Breast epithelium (tissue), 4 donors: ENCODE data around the gene TYRP1. TPM values are rescaled to one million over a fixed set of nuclear protein-coding genes. Genes with fewer than 3 reads are reported as not detected.

ENCODE experiments used
- DNase-seq, 2 donors: peaks; one replicate each; pipeline ENCODE4 v3.0.0-alpha.2; 2019; ENCODE audit warnings: low spot score in 2 of 2
- H3K27ac ChIP-seq, 2 donors: fragments of 200-600 bp; sonication (generic) in 1 of 2; one replicate each; pipeline ENCODE4 v1.5.1; 2016 to 2019; ENCODE audit warnings: mild to moderate bottlenecking in 1 of 2
- H3K27me3 ChIP-seq, 2 donors: fragments of 200-600 bp; sonication (generic) in 1 of 2; one replicate each; pipeline versions ENCODE4 v1.5.1 to v1.6.0; 2017 to 2019; ENCODE audit warnings: control low read depth in 1 of 2, mild to moderate bottlenecking in 1 of 2
- H3K36me3 ChIP-seq: fragments of 200-600 bp; one replicate; pipeline ENCODE4 v1.5.1; 2019
- H3K4me1 ChIP-seq, 2 donors: fragments of 200-600 bp; sonication (generic); one replicate each; pipeline ENCODE4 v1.5.1; 2016 to 2019; ENCODE audit warnings: control low read depth in 1 of 2
- H3K4me3 ChIP-seq, 3 donors: fragments of 200-600 bp; sonication (generic); 1 replicate in 2 of 3; 2 replicates in 1 of 3; pipeline ENCODE4 v1.5.1; 2016 to 2019; ENCODE audit warnings: mild to moderate bottlenecking in 3 of 3, moderate library complexity in 2 of 3
- H3K9me3 ChIP-seq, 2 donors: fragments of 200-600 bp; sonication (generic) in 1 of 2; one replicate each; pipeline ENCODE4 v1.5.1; 2016 to 2019; ENCODE audit warnings: control low read depth in 1 of 2
- POLR2A ChIP-seq: fragments of 450-650 bp; IDR thresholded peaks from one replicate; pipeline ENCODE4 v1.6.1; 2016; ENCODE audit warnings: antibody characterized with exemption, mild to moderate bottlenecking, moderate library complexity
- POLR2AphosphoS5 ChIP-seq, 3 donors: sonication (generic); formaldehyde crosslinking; IDR thresholded peaks; one replicate each; pipeline ENCODE4 v1.6.1; 2017; ENCODE audit warnings: antibody characterized with exemption in 3 of 3
- intact Hi-C: fragments of 100-400 bp; cut with DNase I; formaldehyde crosslinking; loops from one replicate; pipeline ENCODE4 v1.15.1; 2023; ENCODE audit warnings: low total_unique reads
- total RNA-seq, 3 donors: library from RNA; depleted of rRNA; stranded (reverse); fragments of >200 nt; gene quantifications; one replicate each; pipeline ENCODE4 v1.1.0, GENCODE V29; 2016
- TF ChIP-seq, protein P1 (sequence below), 3 donors: fragments of 450-650 bp; IDR thresholded peaks; one replicate each; pipeline ENCODE4 v1.5.1; 2016 to 2017; ENCODE audit warnings: antibody characterized with exemption in 3 of 3, mild to moderate bottlenecking in 3 of 3, moderate library complexity in 3 of 3

Gene TYRP1
- total RNA-seq, 3 donors from 2014 or later = not detected

DNA sequence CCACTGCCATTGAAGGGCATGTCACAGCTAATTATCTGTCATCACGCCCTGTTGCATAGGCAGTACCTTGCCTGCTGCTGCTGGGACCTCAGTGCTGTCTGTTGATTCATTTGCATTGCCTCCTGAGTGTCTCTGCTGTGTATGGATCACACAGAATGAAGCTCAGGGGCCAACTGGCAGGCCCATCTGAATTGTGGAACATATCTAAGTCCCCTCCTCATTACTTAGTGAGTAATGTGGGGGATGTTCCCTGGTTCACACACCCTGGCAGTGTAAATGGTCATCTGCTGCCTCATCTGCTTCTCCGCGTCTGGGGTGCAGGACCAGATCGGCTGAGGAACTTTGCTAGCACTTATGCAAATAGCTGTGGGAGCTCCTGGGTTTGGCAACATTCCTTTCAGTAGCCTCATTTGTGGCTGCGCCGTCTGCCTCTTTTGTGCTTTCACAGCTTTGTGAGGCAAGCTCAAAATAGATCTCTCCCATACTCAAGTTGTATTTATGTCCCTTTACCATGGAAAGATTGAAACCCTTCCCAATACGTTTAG, 25.4 kb downstream of the TYRP1 start:
- Histone ChIP-seq H3K27ac (no peak overlapping the region), H3K4me1 (no peaks in the 10 kb centered on the region), H3K9me3 (no peaks in the 10 kb centered on the region), H3K27me3 (no peaks in the 10 kb centered on the region), H3K4me3 (no peak overlapping the region), H3K36me3 (no peaks in the 10 kb centered on the region)
- intact Hi-C loops = no loop called here
- TF ChIP-seq POLR2AphosphoS5 (IDR thresholded peaks at IDR 0.05) = no peak
- no peak for TF ChIP-seq POLR2A
- TF ChIP-seq, protein P1, sequence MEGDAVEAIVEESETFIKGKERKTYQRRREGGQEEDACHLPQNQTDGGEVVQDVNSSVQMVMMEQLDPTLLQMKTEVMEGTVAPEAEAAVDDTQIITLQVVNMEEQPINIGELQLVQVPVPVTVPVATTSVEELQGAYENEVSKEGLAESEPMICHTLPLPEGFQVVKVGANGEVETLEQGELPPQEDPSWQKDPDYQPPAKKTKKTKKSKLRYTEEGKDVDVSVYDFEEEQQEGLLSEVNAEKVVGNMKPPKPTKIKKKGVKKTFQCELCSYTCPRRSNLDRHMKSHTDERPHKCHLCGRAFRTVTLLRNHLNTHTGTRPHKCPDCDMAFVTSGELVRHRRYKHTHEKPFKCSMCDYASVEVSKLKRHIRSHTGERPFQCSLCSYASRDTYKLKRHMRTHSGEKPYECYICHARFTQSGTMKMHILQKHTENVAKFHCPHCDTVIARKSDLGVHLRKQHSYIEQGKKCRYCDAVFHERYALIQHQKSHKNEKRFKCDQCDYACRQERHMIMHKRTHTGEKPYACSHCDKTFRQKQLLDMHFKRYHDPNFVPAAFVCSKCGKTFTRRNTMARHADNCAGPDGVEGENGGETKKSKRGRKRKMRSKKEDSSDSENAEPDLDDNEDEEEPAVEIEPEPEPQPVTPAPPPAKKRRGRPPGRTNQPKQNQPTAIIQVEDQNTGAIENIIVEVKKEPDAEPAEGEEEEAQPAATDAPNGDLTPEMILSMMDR (IDR thresholded peaks at IDR 0.05) = no peak
- no peak for DNase-seq

DNA sequence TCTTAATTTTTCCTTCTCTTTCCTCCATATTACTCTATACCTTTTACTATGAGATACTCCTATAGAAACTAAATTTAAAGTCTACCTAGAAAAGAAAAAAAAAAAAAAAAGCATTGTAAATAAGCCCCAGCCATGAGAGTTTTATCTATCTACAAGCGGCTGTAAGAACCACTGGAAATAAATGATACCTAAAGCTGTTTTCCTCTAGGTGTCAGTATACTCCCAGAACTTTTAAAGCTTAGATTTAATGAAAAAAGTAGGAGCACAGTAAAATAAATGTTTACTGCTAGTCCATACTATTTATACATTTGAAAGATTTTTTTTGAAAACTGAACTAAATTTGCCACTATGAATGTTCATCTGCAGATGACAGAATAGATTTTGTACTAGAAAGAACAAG, 26.2 kb downstream of the TYRP1 start:
- intact Hi-C loops = no loop called here

DNA sequence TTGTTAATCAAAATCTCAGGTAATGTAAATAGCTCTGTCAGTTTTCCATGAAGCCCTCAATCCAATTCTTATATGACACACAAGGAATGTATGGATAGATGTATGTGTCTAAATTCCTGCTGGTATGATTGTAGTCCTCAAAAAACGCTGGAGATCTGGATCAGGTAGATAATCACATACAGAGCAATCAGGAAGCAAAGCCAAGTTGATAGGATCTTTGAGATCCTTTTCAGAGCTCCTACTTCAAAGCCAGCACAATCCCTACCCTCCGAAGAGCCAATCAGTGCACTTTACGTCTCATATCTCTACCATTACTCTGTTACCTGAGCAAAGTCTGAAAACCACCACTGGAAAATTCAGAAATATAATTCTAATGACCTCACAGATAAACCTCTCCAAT, 27.4 kb downstream of the TYRP1 start:
- intact Hi-C loops = no loop called here
- H3K36me3 ChIP-seq = no peaks in the 10 kb centered on the region
- no peak overlapping the region for H3K4me3 ChIP-seq

More for the DNA sequence above, 26.2 kb downstream of the TYRP1 start:
- no peak overlapping the region for H3K4me3 ChIP-seq
- H3K27me3 ChIP-seq = no peaks in the 10 kb centered on the region
- no peaks in the 10 kb centered on the region for H3K4me1 ChIP-seq
- no peaks in the 10 kb centered on the region for H3K9me3 ChIP-seq
- no peak for TF ChIP-seq POLR2AphosphoS5 (IDR thresholded peaks at IDR 0.05)
- TF ChIP-seq, protein P1 (IDR thresholded peaks at IDR 0.05) = no peak
- no peak for TF ChIP-seq POLR2A
- no peak overlapping the region for H3K27ac ChIP-seq
- no peaks in the 10 kb centered on the region for H3K36me3 ChIP-seq
- DNase-seq = no peak

DNA sequence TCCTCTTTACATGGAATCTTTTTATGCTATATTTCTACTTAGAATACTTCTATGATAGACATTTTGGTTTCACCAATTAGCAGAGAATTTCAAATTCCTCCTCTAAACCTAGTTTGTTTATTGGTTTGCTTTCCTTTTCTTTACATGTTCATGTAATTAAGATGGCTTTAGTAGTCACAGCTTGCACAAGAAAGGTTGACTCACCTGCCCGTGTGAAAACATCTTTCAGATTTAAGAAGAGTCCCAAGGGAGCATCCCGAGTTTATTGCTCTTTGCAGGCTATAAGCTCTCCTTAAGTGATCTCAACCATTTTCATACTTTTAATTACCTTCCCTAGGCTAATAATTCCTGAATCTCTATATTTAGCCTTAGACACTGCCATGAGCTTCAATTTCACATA, 28.9 kb downstream of the TYRP1 start:
- Histone ChIP-seq H3K4me1 (no peaks in the 10 kb centered on the region), H3K36me3 (no peaks in the 10 kb centered on the region), H3K4me3 (no peak overlapping the region), H3K9me3 (no peaks in the 10 kb centered on the region), H3K27ac (no peak overlapping the region), H3K27me3 (no peaks in the 10 kb centered on the region)
- DNase-seq = no peak
- intact Hi-C loops = no loop called here
- TF ChIP-seq POLR2A = no peak
- TF ChIP-seq, protein P1 (IDR thresholded peaks at IDR 0.05) = no peak

More for the DNA sequence above, 27.4 kb downstream of the TYRP1 start:
- Histone ChIP-seq H3K9me3 (no peaks in the 10 kb centered on the region), H3K27me3 (no peaks in the 10 kb centered on the region), H3K27ac (no peak overlapping the region), H3K4me1 (no peaks in the 10 kb centered on the region)
- DNase-seq = no peak
- TF ChIP-seq, protein P1 (IDR thresholded peaks at IDR 0.05) = no peak
- TF ChIP-seq POLR2A = no peak
- no peak for TF ChIP-seq POLR2AphosphoS5 (IDR thresholded peaks at IDR 0.05)

DNA sequence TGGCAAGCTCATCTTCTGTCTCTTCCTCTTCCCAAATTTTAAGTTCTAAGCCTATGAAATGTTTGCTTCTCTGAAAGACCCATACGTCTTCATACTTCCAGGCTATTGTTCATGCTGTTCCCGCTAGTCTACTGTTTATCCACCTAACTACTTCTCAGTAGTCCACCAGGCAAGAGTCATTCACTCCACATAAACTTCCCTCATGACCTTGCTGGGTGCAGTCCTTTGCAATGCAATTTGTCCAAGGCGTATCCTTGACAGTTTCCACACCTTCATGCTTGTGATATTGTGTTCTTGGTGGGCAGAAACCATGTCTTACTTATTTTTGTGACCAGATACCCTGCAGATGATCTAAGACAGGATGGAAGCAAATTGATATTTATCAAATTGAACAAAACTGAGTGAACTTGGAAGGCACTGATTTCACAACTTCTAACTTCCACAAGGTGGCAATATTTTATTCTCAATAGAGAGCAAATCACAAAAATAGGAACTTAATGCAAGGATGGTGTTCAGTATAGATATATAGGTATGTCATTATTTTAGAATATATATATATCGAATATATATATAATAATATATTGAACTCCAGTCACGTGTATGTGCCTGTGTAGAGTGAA, 30.3 kb downstream of the TYRP1 start:
- DNase-seq = no peak
- H3K27me3 ChIP-seq = no peaks in the 10 kb centered on the region
- TF ChIP-seq POLR2AphosphoS5 (IDR thresholded peaks at IDR 0.05) = no peak
- TF ChIP-seq, protein P1 (IDR thresholded peaks at IDR 0.05) = peak in 1 of 3 donors; percentile 40
- intact Hi-C loops = no loop called here
- H3K4me1 ChIP-seq = no peaks in the 10 kb centered on the region
- no peak overlapping the region for H3K4me3 ChIP-seq
- H3K27ac ChIP-seq = no peak overlapping the region
- no peaks in the 10 kb centered on the region for H3K9me3 ChIP-seq
- H3K36me3 ChIP-seq = no peaks in the 10 kb centered on the region
